ENCODE results near the gene ERRFI1. TPM values are rescaled to one million over a fixed set of nuclear protein-coding genes. Genes with fewer than 3 reads are reported as not detected.

ERRFI1 gene
- total RNA-seq, 1 experiment from 2014 or later = 37.2 TPM

DNA sequence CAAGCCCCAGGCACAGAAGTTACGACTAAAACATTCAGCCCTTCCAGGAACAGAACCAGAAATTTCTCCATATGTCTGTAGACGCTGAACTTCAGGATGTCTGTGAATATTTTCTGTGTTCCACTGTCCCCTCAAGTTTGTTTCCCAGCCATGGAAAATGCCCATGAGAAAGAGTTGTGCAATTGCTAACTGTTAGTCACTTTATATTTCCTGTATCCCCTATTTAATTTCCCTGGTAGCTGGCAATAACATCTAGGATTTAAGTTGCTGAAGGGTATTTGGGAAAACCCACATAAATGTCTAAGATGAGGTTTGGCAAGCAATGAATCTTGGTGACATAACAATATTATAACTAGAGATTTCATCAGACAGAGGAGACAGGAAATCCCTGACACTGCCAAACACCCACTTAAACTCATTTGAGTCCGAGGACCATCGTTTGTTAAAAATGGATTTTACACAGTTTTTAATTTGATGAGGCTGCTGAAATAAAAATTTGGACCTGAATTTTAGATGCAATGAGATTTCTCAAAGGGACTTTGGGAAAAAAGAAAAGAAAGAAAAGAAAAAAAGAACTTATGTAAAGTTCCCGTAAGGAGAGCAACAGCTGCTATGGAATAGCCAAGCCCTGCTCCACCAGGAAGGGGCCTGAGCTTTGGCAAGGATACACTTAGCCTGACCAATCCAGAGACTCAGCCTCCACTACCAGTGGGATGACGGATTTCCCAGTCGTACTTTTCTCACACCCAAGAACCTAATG is 21.8 kb upstream of the ERRFI1 start:
- H3K9me3 ChIP-seq = no peaks in the 10 kb centered on the region
- no peaks in the 10 kb centered on the region for H3K27me3 ChIP-seq (replicated peaks; ENCODE audit: control insufficient read depth, insufficient read depth, low read length)
- no peak for DNase-seq
- H3K27ac Mint-ChIP-seq (ENCODE audit: unreplicated experiment) = no peak overlapping the region
- H3K4me1 ChIP-seq = no peaks in the 10 kb centered on the region
- no peaks in the 10 kb centered on the region for H3K9me3 Mint-ChIP-seq (ENCODE audit: unreplicated experiment)
- no peaks in the 10 kb centered on the region for H3K4me1 Mint-ChIP-seq (ENCODE audit: low read depth, unreplicated experiment)
- no peak overlapping the region for H3K4me3 ChIP-seq (ENCODE audit: low read depth, low read length)
- CTCF ChIA-PET = no interaction called here
- TF ChIP-seq CTCF (IDR thresholded peaks at IDR 0.05; ENCODE audit: insufficient read depth in 1 of 2, low read depth in 1 of 2, low read length in 1 of 2, severe bottlenecking in 1 of 2, unreplicated experiment in 1 of 2) = no peak
- H3K36me3 Mint-ChIP-seq (ENCODE audit: insufficient read depth, unreplicated experiment) = no peaks in the 10 kb centered on the region
- H3K4me3 Mint-ChIP-seq (ENCODE audit: unreplicated experiment) = no peak overlapping the region
- intact Hi-C loops (cut with micrococcal nuclease; ENCODE audit: unreplicated experiment) = no loop called here
- POLR2A ChIA-PET = no interaction called here
- H3K36me3 ChIP-seq (ENCODE audit: control insufficient read depth, insufficient read depth, low read length) = no peaks in the 10 kb centered on the region
- H3K27me3 Mint-ChIP-seq (ENCODE audit: insufficient read depth, unreplicated experiment) = no peaks in the 10 kb centered on the region
- BruUV-seq (replicated peaks) = no TSS peak

DNA sequence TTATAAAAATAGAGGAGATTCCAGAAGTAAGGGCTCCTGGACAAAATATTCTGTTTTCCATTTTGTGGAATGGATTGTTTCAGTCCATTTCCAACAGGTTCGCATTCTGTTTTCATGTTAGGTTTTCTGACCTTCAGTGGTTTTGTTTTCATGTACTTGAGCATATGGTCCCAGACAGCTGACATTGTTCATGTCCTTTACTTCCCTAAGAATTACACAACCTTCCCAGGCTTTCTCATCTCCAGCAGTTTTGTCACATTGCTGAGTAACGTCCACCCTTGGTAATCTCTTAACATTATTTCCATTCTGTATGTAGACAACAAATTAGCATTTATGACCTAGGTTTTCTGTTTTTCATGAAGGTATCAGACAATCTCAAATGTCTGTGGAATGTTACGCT is 21.0 kb upstream of the ERRFI1 start:
- TF ChIP-seq CTCF (IDR thresholded peaks at IDR 0.05; ENCODE audit: insufficient read depth in 1 of 2, low read depth in 1 of 2, low read length in 1 of 2, severe bottlenecking in 1 of 2, unreplicated experiment in 1 of 2) = no peak
- DNase-seq = no peak
- no peaks in the 10 kb centered on the region for H3K4me1 Mint-ChIP-seq (ENCODE audit: low read depth, unreplicated experiment)

GRCh38 chr1:8046391-8046790 is 20.3 kb upstream of the ERRFI1 start:
- BruUV-seq (replicated peaks) = no TSS peak
- no peaks in the 10 kb centered on the region for H3K4me1 Mint-ChIP-seq (ENCODE audit: low read depth, unreplicated experiment)
- no peak for TF ChIP-seq CTCF (IDR thresholded peaks at IDR 0.05; ENCODE audit: insufficient read depth in 1 of 2, low read depth in 1 of 2, low read length in 1 of 2, severe bottlenecking in 1 of 2, unreplicated experiment in 1 of 2)
- intact Hi-C loops (cut with micrococcal nuclease; ENCODE audit: unreplicated experiment) = no loop called here
- no peak for DNase-seq
- no peaks in the 10 kb centered on the region for H3K36me3 ChIP-seq (ENCODE audit: control insufficient read depth, insufficient read depth, low read length)
- ChIA-PET POLR2A (no interaction called here), CTCF (no interaction called here)
- H3K4me1 ChIP-seq = no peaks in the 10 kb centered on the region
- no peaks in the 10 kb centered on the region for H3K36me3 Mint-ChIP-seq (ENCODE audit: insufficient read depth, unreplicated experiment)
- H3K4me3 Mint-ChIP-seq (ENCODE audit: unreplicated experiment) = no peak overlapping the region
- no peak overlapping the region for H3K27ac Mint-ChIP-seq (ENCODE audit: unreplicated experiment)
- H3K4me3 ChIP-seq (ENCODE audit: low read depth, low read length) = no peak overlapping the region
- no peaks in the 10 kb centered on the region for H3K9me3 Mint-ChIP-seq (ENCODE audit: unreplicated experiment)
- H3K27me3 Mint-ChIP-seq (ENCODE audit: insufficient read depth, unreplicated experiment) = no peaks in the 10 kb centered on the region
- no peaks in the 10 kb centered on the region; the same call in 1 of the 2 replicates for H3K9me3 ChIP-seq
- H3K27me3 ChIP-seq (replicated peaks; ENCODE audit: control insufficient read depth, insufficient read depth, low read length) = no peaks in the 10 kb centered on the region

More for the DNA sequence above, 21.0 kb upstream of the ERRFI1 start:
- H3K4me1 ChIP-seq = no peaks in the 10 kb centered on the region
- no peak overlapping the region for H3K4me3 ChIP-seq (ENCODE audit: low read depth, low read length)
- intact Hi-C loops (cut with micrococcal nuclease; ENCODE audit: unreplicated experiment) = no loop called here
- ChIA-PET POLR2A (no interaction called here), CTCF (no interaction called here)
- no peaks in the 10 kb centered on the region for H3K27me3 ChIP-seq (replicated peaks; ENCODE audit: control insufficient read depth, insufficient read depth, low read length)
- Mint-ChIP-seq H3K4me3 (ENCODE audit: unreplicated experiment) (no peak overlapping the region), H3K27me3 (ENCODE audit: insufficient read depth, unreplicated experiment) (no peaks in the 10 kb centered on the region), H3K36me3 (ENCODE audit: insufficient read depth, unreplicated experiment) (no peaks in the 10 kb centered on the region), H3K9me3 (ENCODE audit: unreplicated experiment) (no peaks in the 10 kb centered on the region), H3K27ac (ENCODE audit: unreplicated experiment) (no peak overlapping the region)
- no TSS peak for BruUV-seq (replicated peaks)
- H3K9me3 ChIP-seq = no peaks in the 10 kb centered on the region; the same call in 1 of the 2 replicates
- no peaks in the 10 kb centered on the region for H3K36me3 ChIP-seq (ENCODE audit: control insufficient read depth, insufficient read depth, low read length)
